SK-N-SH (cell line): ENCODE measurements around the gene AGTR1. TPM values are rescaled to one million over a fixed set of nuclear protein-coding genes. Genes with fewer than 3 reads are reported as not detected.

Experiments
- CTCF ChIA-PET: fragments of 300-600, 350-600 bp; formaldehyde crosslinking; extraction: SDS; loops from one replicate; lab custom pipeline; 2021; lab: Yijun Ruan, JAX
- POLR2A ChIA-PET: fragments of 350-600 bp; sonication (Branson Sonifier 250); formaldehyde crosslinking; extraction: SDS; loops from one replicate; lab custom pipeline; 2020; ENCODE audit warnings: antibody characterized with exemption, inconsistent platforms; lab: Yijun Ruan, JAX
- DNase-seq: peaks from one replicate; pipeline ENCODE4 v3.0.0; 2012
- H2AFZ ChIP-seq: fragments of 200-600 bp; sonication (generic); 2 replicates; pipeline ENCODE4 v1.8.1; 2016; ENCODE audit warnings: antibody characterized with exemption, mild to moderate bottlenecking, low read depth
- H3F3A ChIP-seq: fragments of 200-600 bp; sonication (generic); replicated peaks from 2 replicates; pipeline ENCODE3; 2016; ENCODE audit warnings: antibody characterized with exemption, mild to moderate bottlenecking; ENCODE audit not compliant: insufficient read depth
- H3K27ac ChIP-seq, 2 experiments: fragments of 200-500 bp in 1 of 2; fragments of 200-600 bp in 1 of 2; sonication (Bioruptor generic) in 1 of 2; sonication (generic), shearing (Covaris generic) in 1 of 2; 2 replicates each; pipeline versions ENCODE4 v1.5.1 to v1.6.1; 2014 to 2016; ENCODE audit warnings: low read depth in 2 of 2, inconsistent platforms in 1 of 2, low read length in 1 of 2, mild to moderate bottlenecking in 1 of 2, mixed read lengths in 1 of 2
- H3K27me3 ChIP-seq: fragments of 200-600 bp; sonication (generic), shearing (Covaris generic); 2 replicates; pipeline ENCODE4 v1.6.1; 2016; ENCODE audit warnings: mixed run types; ENCODE audit not compliant: insufficient read depth
- H3K36me3 ChIP-seq, 2 experiments: fragments of 200-500 bp in 1 of 2; fragments of 200-600 bp in 1 of 2; sonication (Bioruptor generic) in 1 of 2; sonication (generic) in 1 of 2; replicated peaks in 1 of 2; 2 replicates each; pipeline versions ENCODE3 to v1.5.1; 2014 to 2016; ENCODE audit warnings: low read length in 1 of 2, mild to moderate bottlenecking in 1 of 2; ENCODE audit not compliant: insufficient read depth in 2 of 2, control insufficient read depth in 1 of 2
- H3K4me1 ChIP-seq, 2 experiments: fragments of 200-500 bp in 1 of 2; fragments of 200-600 bp in 1 of 2; sonication (Bioruptor generic) in 1 of 2; sonication (generic), shearing (Covaris generic) in 1 of 2; 2 replicates each; pipeline versions ENCODE4 v1.5.1 to v1.6.1; 2014 to 2016; ENCODE audit warnings: low read depth in 1 of 2, low read length in 1 of 2, mixed run types in 1 of 2; ENCODE audit not compliant: insufficient read depth in 2 of 2, control insufficient read depth in 1 of 2
- H3K4me2 ChIP-seq: fragments of 200-600 bp; sonication (generic), shearing (Covaris generic); 2 replicates; pipeline ENCODE4 v1.6.1; 2017; ENCODE audit warnings: mixed run types
- H3K4me3 ChIP-seq, 2 experiments: fragments of 200-500 bp in 1 of 2; fragments of 200-600 bp in 1 of 2; sonication (Bioruptor generic) in 1 of 2; sonication (generic), shearing (Covaris generic) in 1 of 2; 2 replicates each; pipeline versions ENCODE4 v1.5.1 to v1.8.1; 2014 to 2016; ENCODE audit warnings: low read depth in 2 of 2, inconsistent platforms in 1 of 2, low read length in 1 of 2, mild to moderate bottlenecking in 1 of 2, mixed read lengths in 1 of 2, moderate library complexity in 1 of 2
- H3K79me2 ChIP-seq: fragments of 200-600 bp; sonication (generic); 2 replicates; pipeline ENCODE4 v1.8.1; 2017; ENCODE audit warnings: mild to moderate bottlenecking; ENCODE audit not compliant: insufficient read depth
- H3K9ac ChIP-seq: fragments of 200-600 bp; sonication (generic); 2 replicates; pipeline ENCODE4 v1.6.1; 2017; ENCODE audit warnings: mixed run types
- H3K9me2 ChIP-seq: fragments of 200-600 bp; sonication (generic); 2 replicates; pipeline ENCODE4 v1.6.1; 2017; ENCODE audit warnings: mixed run types
- H3K9me3 ChIP-seq: fragments of 200-600 bp; sonication (generic); 2 replicates; pipeline ENCODE4 v1.6.1; 2017; ENCODE audit warnings: mixed run types, mild to moderate bottlenecking, moderate library complexity
- H4K20me1 ChIP-seq: fragments of 200-600 bp; sonication (generic); 2 replicates; pipeline ENCODE4 v1.6.1; 2017; ENCODE audit warnings: mild to moderate bottlenecking, mixed run types; ENCODE audit not compliant: insufficient read depth
- CHD2 ChIP-seq: fragments of 150-350 bp; IDR thresholded peaks from 2 replicates; pipeline ENCODE4 v1.6.1; 2018; ENCODE audit warnings: low read length; ENCODE audit not compliant: partially characterized antibody
- EZH2phosphoT487 ChIP-seq: fragments of 200-600 bp; sonication (generic); IDR thresholded peaks from 2 replicates; pipeline ENCODE4 v1.6.1; 2017; ENCODE audit warnings: low read depth, mixed run types, mild to moderate bottlenecking, antibody characterized with exemption, moderate library complexity, borderline replicate concordance
- FOSL2 ChIP-seq: IDR thresholded peaks from 2 replicates; pipeline ENCODE4 v1.4.0; 2012; ENCODE audit warnings: low read depth, mild to moderate bottlenecking, moderate library complexity, borderline replicate concordance
- FOXM1 ChIP-seq: IDR thresholded peaks from 2 replicates; pipeline ENCODE4 v1.4.0; 2012; ENCODE audit warnings: low read depth, mild to moderate bottlenecking
- JUND ChIP-seq: IDR thresholded peaks from 2 replicates; pipeline ENCODE4 v1.4.0; 2012
- MXI1 ChIP-seq: IDR thresholded peaks from 2 replicates; pipeline ENCODE4 v1.6.1; 2012; ENCODE audit warnings: mild to moderate bottlenecking, low read depth, low read length, improper control_type of control experiment
- RCOR1 ChIP-seq: fragments of 150-350 bp; IDR thresholded peaks from 2 replicates; pipeline ENCODE4 v1.6.1; 2017; ENCODE audit warnings: antibody characterized with exemption, low read length
- RFX5 ChIP-seq: IDR thresholded peaks from 2 replicates; pipeline ENCODE4 v1.6.1; 2012; ENCODE audit warnings: mild to moderate bottlenecking, improper control_type of control experiment, low read length
- RXRA ChIP-seq: IDR thresholded peaks from 2 replicates; pipeline ENCODE4 v1.4.0; 2012; ENCODE audit warnings: low read depth, mild to moderate bottlenecking, borderline replicate concordance
- SIN3A ChIP-seq: IDR thresholded peaks from 2 replicates; pipeline ENCODE4 v1.6.1; 2012; ENCODE audit warnings: low read depth, mild to moderate bottlenecking, low read length, moderate library complexity, borderline replicate concordance
- TAF1 ChIP-seq: IDR thresholded peaks from 2 replicates; pipeline ENCODE4 v1.6.1; 2012; ENCODE audit warnings: low read depth, mild to moderate bottlenecking, low read length, moderate library complexity, borderline replicate concordance
- TCF12 ChIP-seq: IDR thresholded peaks from 2 replicates; pipeline ENCODE4 v1.4.0; 2012
- TEAD4 ChIP-seq: IDR thresholded peaks from 2 replicates; pipeline ENCODE4 v1.4.0; 2012; ENCODE audit warnings: mild to moderate bottlenecking, borderline replicate concordance; ENCODE audit not compliant: insufficient read depth
- WGBS: methylation state at CpG from one replicate; pipeline ENCODE4 v1.1.6; 2017; ENCODE audit warnings: low lambda C conversion rate; 5-methylcytosine and 5-hydroxymethylcytosine counted together
- polyA plus RNA-seq, 3 experiments: library from polyadenylated mRNA; depleted of rRNA; stranded (reverse); fragments of >200 nt; gene quantifications; 2 replicates each; pipeline ENCODE4 v1.2.3, GENCODE V29; 2012
- TF ChIP-seq, protein P1 (sequence below): IDR thresholded peaks from 2 replicates; pipeline ENCODE4; 2012
- TF ChIP-seq, protein P2 (sequence below): fragments of 150-350 bp; IDR thresholded peaks from 2 replicates; pipeline ENCODE4 v1.6.1; 2017; ENCODE audit warnings: antibody characterized with exemption, low read length, low read depth, borderline replicate concordance
- TF ChIP-seq, protein P3 (sequence below): IDR thresholded peaks from 2 replicates; pipeline ENCODE4 v1.6.1; 2012; ENCODE audit warnings: mild to moderate bottlenecking, low read depth, low read length, moderate library complexity

AGTR1 gene
- polyA plus RNA-seq, 1 of the 3 experiments (the other 2 are of a cell fraction), result 0.15 TPM

DNA sequence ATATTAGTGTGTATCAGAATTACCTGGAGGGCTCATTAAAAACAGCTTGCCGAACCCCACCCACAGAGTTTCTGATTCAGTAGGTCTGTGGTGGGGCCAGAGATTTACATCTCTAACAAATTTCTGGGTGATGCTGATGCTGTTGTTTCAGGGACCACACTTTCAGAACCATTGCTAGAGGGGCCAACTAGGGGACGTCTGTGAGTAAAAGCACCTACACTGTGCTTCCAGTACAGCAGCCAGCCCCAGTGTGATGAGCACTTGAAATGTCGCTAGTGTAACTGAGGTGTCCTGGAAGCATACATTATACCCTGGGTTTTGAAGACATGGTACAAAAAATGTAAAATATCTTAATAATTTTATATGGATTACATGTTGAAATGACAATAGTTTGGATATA lies 33.0 kb downstream of the AGTR1 start:
- Histone ChIP-seq H3F3A (no peaks in the 10 kb centered on the region), H2AFZ (no peak overlapping the region), H3K27me3 (no peaks in the 10 kb centered on the region), H3K79me2 (no peaks in the 10 kb centered on the region)
- TF ChIP-seq TEAD4, result no peak
- TF ChIP-seq, all 33 proteins: peak for 0
- no peak overlapping the region for H3K9ac ChIP-seq
- ChIA-PET POLR2A (no interaction called here), CTCF (interaction anchor here (1.0 to 12.8 kb wide), 7 partner anchors 9 to 213 kb away, joined by 3 to 126 read pairs (median 4); no protein-coding TSS in a partner anchor)
- H3K4me1 ChIP-seq, result peaks cover 0 to 9% of the 10 kb centered on the region in 2 experiments; a peak in 2 of 4 replicates
- H3K4me3 ChIP-seq, result no peak overlapping the region
- WGBS, result 90% methylated on average over 2 of the region's 3 CpGs
- DNase-seq, result no peak
- no peaks in the 10 kb centered on the region for H4K20me1 ChIP-seq
- H3K4me2 ChIP-seq, result no peak overlapping the region
- no peaks in the 10 kb centered on the region for H3K9me3 ChIP-seq
- H3K27ac ChIP-seq, result no peak overlapping the region
- H3K36me3 ChIP-seq, result no peaks in the 10 kb centered on the region
- H3K9me2 ChIP-seq, result 0 out of 2 replicates have a peak, but pooled peaks cover 4% of the 10 kb centered on the region

DNA sequence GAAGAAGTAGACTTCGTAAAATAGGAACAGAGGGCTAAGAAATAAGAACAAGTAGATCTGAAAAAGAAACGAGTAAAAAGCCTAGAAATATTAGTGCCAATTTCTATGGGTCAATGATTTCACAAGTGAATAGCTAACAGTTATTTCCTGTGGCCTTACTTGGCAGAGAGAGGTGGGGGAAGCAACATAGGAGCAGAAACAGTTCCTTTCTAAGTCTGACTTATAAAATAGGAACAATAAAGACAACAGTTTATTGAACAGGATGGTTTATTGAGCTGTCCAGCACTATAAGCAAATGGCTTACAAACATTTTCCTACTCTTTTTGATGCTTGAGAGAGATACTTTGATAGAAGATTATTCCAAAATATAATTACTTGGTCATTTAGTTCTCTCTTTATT lies 37.9 kb downstream of the AGTR1 start:
- Histone ChIP-seq H3K36me3 (no peaks in the 10 kb centered on the region), H2AFZ (no peak overlapping the region), H3K4me3 (no peak overlapping the region), H3K27ac (no peak overlapping the region), H3K9me3 (no peaks in the 10 kb centered on the region), H3K4me2 (no peak overlapping the region), H4K20me1 (no peaks in the 10 kb centered on the region), H3F3A (no peaks in the 10 kb centered on the region), H3K27me3 (no peaks in the 10 kb centered on the region), H3K9ac (no peak overlapping the region), H3K79me2 (no peaks in the 10 kb centered on the region), H3K9me2 (0 out of 2 replicates have a peak, but pooled peaks cover 4% of the 10 kb centered on the region), H3K4me1 (peaks cover 0 to 7% of the 10 kb centered on the region in 2 experiments; a peak in 1 of 4 replicates)
- ChIA-PET POLR2A (no interaction called here), CTCF (interaction anchor here (1.2 to 12.8 kb wide), 5 partner anchors 9 to 355 kb away, joined by 3 to 126 read pairs (median 6); no protein-coding TSS in a partner anchor)
- 50% methylated on average over 2 of the region's 2 CpGs for WGBS
- DNase-seq, result no peak
- TF ChIP-seq FOXM1 (no peak), EZH2phosphoT487 (no peak), TCF12 (no peak), FOSL2 (no peak), CHD2 (no peak), JUND (no peak), TAF1 (no peak), RFX5 (no peak), MXI1 (no peak), SIN3A (no peak), RXRA (no peak), RCOR1 (no peak)
- TF ChIP-seq, protein P1, sequence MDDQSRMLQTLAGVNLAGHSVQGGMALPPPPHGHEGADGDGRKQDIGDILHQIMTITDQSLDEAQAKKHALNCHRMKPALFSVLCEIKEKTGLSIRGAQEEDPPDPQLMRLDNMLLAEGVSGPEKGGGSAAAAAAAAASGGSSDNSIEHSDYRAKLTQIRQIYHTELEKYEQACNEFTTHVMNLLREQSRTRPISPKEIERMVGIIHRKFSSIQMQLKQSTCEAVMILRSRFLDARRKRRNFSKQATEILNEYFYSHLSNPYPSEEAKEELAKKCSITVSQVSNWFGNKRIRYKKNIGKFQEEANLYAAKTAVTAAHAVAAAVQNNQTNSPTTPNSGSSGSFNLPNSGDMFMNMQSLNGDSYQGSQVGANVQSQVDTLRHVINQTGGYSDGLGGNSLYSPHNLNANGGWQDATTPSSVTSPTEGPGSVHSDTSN, result no peak
- TF ChIP-seq, protein P2, sequence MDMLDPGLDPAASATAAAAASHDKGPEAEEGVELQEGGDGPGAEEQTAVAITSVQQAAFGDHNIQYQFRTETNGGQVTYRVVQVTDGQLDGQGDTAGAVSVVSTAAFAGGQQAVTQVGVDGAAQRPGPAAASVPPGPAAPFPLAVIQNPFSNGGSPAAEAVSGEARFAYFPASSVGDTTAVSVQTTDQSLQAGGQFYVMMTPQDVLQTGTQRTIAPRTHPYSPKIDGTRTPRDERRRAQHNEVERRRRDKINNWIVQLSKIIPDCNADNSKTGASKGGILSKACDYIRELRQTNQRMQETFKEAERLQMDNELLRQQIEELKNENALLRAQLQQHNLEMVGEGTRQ, result no peak
- TF ChIP-seq, protein P3, sequence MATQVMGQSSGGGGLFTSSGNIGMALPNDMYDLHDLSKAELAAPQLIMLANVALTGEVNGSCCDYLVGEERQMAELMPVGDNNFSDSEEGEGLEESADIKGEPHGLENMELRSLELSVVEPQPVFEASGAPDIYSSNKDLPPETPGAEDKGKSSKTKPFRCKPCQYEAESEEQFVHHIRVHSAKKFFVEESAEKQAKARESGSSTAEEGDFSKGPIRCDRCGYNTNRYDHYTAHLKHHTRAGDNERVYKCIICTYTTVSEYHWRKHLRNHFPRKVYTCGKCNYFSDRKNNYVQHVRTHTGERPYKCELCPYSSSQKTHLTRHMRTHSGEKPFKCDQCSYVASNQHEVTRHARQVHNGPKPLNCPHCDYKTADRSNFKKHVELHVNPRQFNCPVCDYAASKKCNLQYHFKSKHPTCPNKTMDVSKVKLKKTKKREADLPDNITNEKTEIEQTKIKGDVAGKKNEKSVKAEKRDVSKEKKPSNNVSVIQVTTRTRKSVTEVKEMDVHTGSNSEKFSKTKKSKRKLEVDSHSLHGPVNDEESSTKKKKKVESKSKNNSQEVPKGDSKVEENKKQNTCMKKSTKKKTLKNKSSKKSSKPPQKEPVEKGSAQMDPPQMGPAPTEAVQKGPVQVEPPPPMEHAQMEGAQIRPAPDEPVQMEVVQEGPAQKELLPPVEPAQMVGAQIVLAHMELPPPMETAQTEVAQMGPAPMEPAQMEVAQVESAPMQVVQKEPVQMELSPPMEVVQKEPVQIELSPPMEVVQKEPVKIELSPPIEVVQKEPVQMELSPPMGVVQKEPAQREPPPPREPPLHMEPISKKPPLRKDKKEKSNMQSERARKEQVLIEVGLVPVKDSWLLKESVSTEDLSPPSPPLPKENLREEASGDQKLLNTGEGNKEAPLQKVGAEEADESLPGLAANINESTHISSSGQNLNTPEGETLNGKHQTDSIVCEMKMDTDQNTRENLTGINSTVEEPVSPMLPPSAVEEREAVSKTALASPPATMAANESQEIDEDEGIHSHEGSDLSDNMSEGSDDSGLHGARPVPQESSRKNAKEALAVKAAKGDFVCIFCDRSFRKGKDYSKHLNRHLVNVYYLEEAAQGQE, result no peak
